Colon (tissue), 2 donors: Measurements from ENCODE around the gene DCLK1.

ENCODE experiments used
- FAIRE-seq: peaks from 2 replicates; lab custom pipeline; 2012; peaks lifted over from hg19 to GRCh38; lab: Jason Lieb, UNC
- donor health status: control.
- donor health status: control.

Gene DCLK1

DNA sequence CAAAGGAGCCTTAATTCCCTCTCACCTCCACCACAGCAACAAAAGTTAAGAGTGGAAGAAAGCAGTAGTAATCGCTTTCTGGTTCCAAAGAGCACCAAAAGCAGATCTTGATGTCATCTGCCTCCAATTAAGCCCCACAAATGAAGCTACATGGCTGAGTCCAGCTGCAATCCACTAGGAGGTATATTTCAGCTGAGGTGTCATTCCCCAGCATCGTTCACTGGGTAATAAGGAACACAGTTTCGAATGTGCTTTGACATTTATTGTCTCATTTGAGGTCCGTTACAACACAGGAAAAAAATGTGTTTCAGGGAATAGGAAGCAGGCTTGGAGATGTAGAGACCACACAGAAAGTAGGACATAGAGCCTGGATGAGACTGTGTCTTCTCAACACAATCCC, 190.4 kb downstream of the DCLK1 start:
- no peak for FAIRE-seq

DNA sequence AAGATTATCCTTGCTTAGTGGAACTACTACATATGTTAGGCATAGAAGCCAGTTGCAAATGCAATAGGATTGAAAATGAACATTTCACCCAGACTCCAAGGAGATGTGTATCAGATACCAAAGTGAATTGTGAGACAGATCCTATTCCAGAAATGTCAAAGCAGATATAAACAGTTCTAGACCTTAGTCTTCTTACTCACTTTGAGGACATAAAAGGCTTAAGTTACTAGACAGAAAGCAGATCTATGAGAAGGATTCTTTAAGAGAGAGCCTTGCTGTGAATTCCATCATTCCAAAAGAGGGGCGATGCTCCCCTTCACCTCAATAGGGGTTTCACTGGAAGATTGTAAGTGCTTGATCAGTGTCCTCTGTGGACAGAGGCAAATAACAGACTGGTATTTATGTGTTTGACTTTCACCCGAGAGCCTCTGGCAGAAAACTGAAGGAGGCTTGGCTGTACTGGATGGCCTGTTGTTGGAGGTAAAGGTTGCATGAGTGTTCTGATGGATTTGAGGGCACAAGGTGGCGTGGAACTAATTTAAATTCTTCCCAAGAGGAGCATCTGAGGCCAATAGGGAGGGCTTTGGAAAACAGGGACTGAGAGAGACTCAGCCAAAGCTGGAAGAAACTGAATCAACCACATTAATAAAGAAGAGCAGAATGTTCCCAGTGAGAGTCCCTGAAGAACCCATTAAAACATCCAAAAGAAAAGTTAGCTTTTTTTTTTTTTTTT, 194.8 kb downstream of the DCLK1 start:
- FAIRE-seq = no peak

DNA sequence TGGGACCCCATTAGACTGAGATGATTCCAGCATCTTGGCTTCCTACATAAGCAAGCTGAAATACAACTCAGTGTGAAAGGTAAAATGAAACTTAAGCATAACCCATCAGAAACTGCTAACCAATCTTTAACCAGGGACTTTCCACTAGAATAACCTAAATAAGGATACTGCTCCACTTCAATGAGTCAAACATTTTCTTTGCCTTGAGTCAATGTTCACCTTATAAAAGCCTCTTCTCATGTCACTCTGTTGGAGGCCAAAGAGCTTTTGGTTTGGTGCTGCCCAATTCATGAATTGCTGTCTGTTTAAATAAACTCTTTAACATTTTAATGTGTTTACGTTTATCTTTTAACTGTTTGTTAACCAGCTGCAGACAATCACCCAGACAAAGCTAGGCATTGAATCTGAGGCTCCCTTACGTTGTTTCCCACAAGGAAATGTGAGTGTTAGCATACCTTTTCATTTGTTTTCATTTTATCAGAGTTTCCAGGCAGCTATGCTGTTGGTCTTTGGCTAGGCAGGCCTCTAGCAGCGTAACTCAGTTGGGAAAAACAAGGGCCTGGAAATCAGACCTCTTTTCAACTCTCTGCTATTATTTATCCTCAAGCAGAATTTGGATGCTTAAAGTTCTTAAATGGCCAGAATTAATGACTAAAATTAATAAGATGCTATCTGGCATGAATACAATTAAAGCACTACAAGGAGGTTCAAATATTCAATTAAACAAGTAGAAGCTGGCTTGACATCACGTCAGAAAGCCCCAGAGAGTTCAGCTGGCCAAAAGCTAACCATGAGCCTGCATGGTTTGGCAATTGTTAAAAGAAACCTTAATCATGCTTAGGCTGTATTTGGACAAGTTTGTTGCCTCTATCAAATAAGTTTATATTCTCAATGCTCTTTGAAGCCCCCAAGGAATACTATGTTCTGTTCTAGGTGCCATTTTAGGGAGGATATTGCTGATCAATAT, 200.2 kb downstream of the DCLK1 start:
- FAIRE-seq = no peak

DNA sequence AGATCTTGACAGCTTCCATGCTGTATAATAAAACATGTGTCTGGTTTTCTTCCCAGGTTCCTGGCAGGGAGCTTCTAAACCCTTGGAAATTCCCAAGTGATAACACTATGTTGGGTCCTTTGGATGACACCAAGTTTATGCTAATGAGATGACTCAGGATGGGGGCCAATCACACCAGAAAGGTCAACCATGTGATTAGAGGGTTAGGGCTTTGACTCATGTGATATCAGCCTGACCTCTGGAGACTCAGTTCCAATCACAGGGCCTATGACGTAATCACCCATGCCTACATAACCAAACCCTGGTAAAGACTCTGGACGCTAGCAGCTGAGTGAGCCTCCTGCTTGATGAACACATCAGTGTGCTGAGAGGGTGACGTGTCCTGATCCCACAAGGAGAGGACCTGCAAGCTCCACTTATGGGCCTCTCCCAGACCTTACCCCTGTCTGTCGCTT, 203.6 kb downstream of the DCLK1 start:
- no peak for FAIRE-seq

DNA sequence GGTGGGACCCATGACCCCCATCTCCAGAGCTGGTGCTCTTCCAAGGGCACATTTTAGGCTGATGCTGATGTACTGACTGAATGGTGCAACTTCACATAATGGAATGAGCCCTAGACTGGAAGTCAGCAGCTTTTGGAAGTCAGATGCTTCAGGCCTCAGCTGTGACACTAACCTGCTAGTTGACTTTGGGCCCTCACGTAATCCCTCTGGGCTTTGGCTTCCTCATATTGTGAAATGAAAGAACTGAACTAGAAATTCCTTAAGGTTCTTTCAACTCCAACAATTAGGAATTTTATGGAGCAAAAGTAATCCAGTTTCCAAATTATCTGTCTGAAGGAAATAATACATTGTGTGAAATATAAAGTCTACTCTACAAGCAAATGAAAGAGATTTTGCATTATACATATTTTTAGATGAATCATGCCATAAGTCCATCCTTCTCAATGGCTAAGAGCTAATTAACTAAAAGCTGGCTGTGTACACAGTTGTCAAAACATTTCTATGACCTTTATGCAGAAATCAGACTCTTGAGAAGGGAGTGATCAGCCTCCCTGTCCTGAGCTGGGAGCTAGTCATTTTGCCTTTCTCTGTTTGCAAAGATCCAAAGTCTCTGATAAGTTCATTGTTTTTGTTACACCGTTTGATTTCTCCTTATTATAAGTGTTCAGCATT, 204.2 kb downstream of the DCLK1 start:
- FAIRE-seq = no peak

DNA sequence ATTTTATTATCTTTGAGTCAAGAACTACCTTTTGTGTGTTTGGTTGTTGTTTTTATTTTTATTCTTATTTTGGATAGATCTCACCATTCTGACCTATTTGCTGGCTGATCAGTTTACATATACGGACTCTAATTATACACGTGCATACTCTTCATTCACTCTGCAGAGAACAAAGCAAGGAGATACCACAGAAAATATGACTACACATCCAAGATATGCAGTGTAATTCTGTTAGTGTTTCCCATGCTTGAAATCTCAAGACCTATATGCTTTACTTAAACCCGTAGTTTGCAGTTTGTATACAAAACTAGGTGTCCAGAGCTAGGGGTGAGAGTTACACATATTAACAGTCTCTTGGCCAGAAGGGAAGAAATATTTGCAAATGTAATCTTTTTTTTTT, 205.5 kb downstream of the DCLK1 start:
- FAIRE-seq = no peak

DNA sequence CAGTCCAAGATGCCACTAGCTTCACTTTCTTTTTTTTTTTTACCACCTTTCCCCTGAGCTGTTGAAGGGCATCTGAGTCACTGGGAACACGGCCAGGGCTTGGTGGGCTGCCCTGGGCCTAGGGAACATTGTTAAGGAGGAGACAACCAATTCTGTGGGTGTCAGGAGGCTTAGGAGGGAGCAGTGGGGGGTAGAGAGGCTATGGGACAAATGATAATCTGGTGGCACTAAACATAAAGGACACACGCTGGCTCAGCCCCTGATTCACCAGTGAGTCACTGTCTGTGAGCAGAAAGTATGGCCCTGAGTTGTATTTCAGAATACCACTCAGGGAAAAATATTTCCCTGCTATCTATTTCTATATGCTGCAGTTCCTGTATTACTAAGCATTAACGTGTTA, 207.8 kb downstream of the DCLK1 start:
- FAIRE-seq = no peak

DNA sequence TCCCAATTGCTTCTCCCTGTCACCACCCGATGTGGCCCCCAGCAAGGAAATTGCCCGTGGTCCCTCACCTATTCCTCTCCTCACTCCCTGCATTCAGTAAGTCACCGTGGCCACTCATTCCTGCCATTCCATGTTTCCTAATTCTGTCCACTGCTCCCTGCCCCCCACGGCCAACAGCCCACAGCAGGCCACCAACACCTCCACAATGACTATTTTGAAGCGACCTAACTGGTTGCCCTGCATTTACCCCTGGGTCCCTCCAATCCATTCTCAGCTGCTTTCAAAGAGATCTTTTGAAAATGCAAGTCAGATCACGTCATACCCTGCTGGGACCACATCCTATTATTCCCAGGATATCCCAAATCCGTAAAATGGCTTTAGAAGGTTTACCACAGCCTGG, 210.4 kb downstream of the DCLK1 start:
- no peak for FAIRE-seq

DNA sequence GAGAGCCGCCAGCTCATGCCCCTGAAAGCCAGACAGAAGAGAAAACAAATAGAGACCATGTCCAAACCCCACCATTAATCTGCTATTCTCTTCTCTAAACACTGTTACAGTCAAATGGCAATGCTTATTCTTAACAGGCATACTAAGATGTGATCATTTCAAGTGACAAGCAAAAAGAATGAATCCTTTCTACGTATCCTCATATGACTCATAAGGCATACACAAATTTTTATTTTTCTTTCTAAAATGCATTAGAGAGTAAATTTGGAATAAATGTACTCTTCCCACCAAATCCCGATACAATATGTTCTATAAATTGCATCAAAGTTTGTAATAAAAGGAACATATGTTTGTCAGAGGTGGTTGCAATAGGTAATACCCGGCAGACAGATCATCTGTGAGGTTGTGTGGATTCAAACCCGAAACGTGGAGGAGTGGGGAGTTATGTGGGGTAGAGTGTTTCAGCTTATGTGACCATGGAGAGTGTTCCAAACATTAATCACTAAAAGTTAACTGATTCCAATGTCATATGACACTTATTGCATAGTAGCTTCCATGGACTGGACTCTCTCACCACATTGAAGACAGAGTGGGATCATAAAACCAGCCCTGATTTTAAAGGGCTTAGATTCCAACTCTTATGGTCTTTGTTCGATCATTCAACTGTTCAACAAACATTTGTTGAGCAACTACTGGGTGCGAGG, 213.1 kb downstream of the DCLK1 start:
- no peak for FAIRE-seq

DNA sequence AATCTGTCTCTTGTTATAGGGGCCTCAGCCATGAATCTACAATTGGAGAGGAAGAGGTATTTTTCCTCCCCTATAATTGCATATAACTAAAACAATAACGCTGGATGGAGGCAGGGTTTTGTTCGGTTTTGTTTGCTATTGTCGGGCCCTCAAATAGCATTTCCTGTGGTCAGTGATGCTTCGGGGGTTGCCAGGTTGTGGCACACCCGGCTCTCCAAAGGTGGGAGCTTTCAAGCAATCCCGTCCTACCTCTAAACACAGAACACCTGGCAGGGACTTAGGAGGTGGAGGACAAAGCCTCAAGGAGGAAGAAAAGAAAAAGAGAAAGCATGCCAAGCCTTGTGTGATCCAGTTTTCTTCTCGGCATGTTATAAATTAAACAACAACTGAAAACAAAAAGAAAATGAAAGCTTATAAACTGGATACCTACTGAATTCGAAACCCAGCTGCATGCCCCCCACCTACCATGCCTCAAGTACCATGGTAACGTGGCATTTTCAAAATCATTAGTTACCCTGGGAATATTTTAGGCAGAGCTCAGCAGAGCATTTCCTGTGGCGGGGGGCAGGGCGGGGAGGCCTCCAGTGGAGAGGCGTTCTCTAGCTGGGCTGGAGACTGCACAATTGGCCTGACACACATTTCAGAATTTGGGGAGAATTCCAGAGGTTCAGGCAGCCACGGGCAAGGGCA, 213.8 kb downstream of the DCLK1 start:
- no peak for FAIRE-seq

DNA sequence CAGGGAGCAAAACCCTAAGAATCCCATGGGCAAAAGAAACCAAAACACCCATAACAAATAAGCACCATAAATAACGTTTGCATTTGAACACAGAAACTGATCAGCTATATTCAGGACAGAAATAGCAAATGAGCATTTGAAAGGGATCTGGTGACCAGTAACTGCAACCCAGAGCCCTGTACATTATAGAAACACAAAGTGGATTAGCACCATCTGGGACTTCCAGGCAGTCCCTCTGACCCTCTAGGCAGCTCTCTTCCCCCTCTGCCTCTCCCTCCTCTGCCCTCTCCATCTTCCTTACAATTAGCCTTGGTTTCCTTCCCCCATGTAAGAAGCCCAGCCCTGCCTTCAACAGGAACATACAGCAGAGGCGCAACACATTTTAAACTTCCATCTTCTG, 215.0 kb downstream of the DCLK1 start:
- FAIRE-seq = no peak

DNA sequence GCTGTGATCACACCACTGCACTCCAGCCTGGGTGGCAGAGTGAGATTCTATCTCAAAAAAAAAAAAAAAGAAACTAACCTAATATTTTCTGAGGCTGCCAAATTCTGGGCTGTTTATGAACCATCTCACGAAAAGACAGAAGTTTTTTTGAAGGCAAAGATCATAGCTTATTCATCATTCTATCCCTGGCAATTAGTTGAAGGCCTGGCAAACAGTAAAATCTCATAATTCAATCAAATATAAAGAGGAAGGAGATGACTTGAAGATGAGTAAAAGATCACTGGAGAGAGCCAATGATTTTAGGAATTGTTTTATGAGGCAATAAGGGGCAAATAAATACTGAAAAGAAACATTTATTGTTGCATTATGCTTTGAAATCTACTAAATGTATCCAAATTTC, 216.5 kb downstream of the DCLK1 start:
- FAIRE-seq = no peak

DNA sequence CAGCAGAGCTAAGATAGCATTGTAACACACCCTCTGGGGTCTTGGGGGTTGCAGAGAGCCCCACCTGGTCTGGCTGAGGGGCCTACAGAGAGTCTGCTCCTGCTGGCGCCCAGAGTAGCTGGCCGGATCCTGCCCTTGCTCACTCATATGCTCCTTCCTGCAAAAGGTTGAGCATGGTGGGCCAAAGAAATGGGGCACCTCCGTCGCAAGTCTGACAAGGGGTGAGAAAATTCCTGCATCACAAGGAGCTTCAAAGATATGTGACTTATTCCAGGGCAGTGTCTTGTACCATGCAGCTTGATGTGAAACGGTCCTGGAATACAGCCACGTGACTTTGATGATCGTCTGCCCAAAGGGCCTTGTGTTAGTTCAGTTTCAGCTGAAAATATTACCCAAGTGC, 218.3 kb downstream of the DCLK1 start:
- no peak for FAIRE-seq

DNA sequence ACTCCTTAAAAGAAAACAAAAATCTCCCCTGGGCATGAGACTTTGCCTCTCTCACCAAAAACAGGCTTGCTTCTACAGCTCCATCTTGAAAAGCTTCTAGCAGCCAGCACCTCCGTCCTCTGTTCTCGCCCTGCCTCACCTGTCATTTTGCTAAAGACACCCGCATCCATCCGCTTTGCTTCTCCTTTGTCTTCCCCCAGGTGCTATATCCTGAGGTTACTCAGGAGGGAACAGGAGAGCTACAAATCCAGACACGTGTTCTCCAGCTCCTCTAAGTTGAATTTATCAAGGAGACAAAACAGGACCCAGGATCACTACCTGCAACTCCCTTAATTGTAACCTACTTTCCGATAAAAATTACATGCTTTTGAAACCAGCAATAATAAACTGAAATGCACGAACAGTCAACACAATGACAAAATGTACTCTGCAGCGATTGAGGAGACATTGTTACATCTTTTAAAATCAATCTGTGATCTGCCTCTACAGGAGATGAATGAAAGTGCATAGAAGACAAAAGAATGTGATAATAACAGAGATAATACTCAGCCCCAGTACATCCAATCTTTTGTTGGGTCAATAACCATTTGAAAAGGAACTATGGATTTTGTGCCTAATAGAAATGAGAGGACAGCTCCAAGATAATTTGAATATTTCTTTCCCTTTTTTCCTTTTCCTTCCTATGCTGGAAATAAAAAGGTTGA, 221.2 kb downstream of the DCLK1 start:
- FAIRE-seq = no peak

DNA sequence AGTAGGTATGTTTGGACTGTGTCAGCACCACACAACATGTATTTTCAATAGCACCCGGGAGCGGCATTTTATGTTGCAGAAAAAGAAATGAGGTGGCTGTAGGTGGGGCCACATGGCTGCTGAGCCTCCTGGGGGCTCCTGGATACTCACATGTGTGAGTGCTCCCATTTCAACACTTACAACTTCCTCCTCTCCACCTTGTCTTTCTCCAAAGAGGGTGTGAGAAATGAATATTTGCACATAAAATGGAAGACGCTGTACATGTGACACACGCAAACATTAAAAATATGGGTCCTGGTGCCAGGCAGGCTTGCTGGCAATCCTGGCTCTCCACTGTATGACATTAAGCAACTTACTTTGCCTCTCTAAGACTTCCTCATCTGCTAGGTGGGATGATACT, 222.1 kb downstream of the DCLK1 start:
- no peak for FAIRE-seq

DNA sequence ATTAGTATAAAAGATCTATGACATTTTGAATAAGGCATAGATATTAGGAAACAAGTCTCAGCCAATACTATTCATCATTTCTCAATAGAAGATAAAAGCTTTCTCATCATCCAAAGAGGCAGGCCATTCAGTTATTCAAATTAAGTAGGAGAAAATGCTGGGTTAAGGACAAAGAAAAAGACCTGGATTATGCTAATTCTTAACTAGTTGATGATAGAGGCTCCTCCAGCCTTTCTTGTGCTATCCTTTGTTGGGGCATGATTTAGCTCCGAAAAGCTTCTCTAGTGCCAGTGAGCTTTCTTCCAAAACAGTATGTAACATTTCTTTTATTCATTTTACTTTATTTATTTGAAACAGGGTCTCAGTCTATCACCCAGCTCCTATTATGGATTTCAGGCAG, 223.0 kb downstream of the DCLK1 start:
- no peak for FAIRE-seq

DNA sequence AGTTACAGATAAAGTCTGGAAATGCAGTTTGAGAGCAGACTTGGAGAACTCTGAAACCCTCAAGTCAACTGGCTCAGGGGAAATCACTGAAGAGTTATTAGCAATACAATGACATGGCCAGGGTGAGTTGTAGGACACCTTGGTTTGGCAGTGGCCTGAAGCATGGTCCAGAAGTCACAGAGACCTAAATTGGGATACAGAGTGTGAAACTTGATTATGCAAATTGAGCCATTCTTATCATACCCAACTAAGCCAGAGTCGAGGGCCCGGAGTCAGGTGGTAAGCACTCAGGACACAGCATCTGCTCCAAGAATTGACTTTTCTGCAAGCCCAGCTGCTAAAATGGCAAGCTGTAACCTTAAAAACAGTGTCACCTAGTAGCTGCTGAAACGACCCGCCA, 224.5 kb downstream of the DCLK1 start:
- FAIRE-seq = no peak

DNA sequence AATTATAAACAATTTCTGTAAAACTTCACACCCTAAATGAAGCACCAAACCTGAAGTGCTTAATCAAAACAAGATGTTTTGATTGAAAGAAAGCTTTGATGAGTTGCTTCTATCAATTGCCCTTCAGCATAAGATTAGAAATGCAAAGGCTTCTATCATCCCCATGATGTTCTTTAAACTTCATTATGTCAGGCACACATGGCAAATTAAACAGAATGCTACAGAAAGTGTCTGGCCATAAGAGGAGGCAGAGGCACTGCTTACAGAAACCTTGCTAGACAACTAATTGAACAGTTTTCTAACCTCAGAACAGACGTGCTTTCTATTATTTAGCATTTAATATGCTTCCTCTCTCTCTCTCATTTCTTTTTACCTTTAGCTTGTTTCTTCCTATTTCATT, 228.1 kb downstream of the DCLK1 start:
- no peak for FAIRE-seq

DNA sequence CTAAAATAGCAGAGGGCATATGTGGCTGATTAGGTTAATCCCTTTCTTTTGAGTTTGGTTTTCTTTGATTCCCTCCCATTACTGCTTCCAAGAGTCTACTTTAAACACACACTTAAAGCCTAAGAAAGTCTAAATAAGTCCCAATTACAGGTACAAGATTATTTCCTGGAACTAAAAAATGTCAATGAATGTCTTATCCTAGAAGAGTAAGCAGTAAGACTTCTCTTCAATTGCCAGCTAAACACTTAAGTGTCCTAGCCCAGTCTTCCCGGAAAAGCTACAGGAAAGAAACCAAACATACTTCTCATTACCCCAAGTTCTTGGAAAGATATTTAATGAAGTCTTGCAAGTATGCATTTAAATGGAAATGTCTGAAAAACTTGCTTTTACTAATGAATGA, 233.1 kb downstream of the DCLK1 start:
- FAIRE-seq = no peak

DNA sequence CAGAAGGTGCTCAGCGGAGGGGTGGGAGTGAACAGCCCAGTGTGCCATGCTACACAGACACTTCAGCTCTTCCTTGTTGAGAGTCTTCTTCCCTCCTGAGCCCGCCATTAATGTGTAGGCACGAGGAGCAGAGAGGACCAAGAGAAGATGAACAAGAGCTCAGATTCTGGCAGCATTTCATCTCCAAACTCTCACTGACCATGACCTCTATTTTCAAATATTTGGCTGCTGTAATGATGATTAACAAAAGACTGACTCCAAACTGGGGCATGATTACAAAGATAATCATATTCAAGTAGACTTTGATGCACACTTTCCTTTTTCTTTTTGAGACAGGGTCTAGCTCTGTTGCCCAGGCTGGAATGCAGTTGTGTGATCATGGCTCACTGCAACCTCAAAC, 236.5 kb downstream of the DCLK1 start:
- FAIRE-seq = no peak
